Activated T-helper 1 cell treated with Interleukin-2 at 50 U/mL for 16 hours (primary cell): ENCODE data around the gene MBNL2.
"Not testable (repeated sequence)": the region's sequence is repeated elsewhere in the genome, so short reads cannot be mapped to it uniquely, and the experiment has no call there.

ENCODE experiments used
- DNase-seq: peaks from one replicate; pipeline ENCODE4 v3.0.0-alpha.2; 2020; ENCODE audit warnings: low read depth

MBNL2 gene

GRCh38 chr13:97347255-97347932, 125.3 kb downstream of the MBNL2 start:
- DNase-seq: no peak

GRCh38 chr13:97348569-97349100, 126.5 kb downstream of the MBNL2 start:
- no peak for DNase-seq

- not testable (repeated sequence) for DNase-seq
Measured at GRCh38 chr13:97352012-97352411, 129.9 kb downstream of the MBNL2 start.

- no peak for DNase-seq
Measured at GRCh38 chr13:97352815-97353214, 130.7 kb downstream of the MBNL2 start.

- no peak for DNase-seq
Measured at GRCh38 chr13:97353927-97354675, 132.0 kb downstream of the MBNL2 start.

GRCh38 chr13:97354808-97355207, 132.7 kb downstream of the MBNL2 start:
- no peak for DNase-seq

GRCh38 chr13:97356592-97356991, 134.5 kb downstream of the MBNL2 start:
- no peak for DNase-seq

GRCh38 chr13:97359181-97360057, 137.3 kb downstream of the MBNL2 start:
- DNase-seq: no peak

DNA sequence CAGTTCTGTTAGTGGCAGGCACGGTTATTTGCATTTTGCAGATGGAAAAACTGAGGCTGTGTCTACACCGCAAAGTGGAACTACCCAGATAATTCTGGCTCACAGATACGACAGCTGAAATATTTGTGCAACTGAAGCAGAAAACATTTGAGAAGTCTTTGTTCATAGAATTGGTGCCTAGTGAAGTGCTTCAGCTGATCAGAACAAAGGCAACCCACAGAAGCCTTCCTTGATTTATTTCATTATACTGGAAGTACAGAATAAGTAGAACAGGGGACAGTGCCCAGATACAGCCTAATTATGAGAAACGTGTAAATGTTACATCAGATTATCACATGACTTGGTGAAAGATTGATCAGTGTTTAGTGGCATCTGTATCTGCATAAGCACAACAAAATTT, 138.5 kb downstream of the MBNL2 start:
- no peak for DNase-seq

DNA sequence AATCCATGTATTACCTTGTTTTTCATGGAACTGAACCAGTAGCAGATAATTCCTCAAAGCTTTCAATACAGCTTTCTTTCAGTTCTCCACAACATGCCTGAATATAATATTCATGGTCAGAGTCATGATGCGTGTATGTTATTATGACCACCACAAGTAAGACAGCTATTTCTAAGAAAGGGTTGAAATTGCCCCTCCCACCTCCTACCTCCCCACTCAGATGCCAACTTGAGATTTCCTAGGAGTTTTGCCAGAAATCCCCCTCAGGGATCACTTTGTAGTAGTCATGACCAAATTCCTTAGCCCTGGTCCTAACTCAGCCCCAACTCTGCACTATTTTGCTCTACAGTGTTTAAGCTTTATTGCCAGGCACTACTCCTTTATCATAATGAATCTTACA, 141.9 kb downstream of the MBNL2 start:
- no peak for DNase-seq

- DNase-seq: no peak
Measured at GRCh38 chr13:97364827-97365226, 142.7 kb downstream of the MBNL2 start.

DNA sequence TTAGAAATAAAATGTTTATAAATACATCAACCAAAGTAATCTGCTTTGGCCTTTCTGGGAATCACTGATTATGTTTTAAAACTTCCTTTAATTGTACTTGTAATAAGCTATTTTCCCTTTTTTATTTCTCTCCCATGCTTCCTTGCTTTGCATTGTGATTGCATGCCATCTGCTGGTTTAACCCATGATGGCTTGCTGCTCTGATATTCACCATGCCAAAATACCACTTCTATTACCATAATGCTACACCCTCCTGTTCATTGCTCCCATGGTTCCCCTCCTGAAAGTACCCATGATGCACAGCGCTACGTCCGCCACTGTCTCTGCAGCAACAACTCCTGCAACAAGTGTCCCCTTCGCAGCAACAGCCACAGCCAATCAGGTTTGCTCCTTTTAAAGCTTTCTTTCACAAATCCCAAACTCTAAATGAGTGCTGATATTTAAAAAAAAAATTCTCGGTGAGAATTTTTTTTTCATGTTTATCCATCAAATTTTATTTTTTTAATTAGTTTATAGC, 144.1 kb downstream of the MBNL2 start:
- no peak for DNase-seq

- DNase-seq: no peak
Measured at GRCh38 chr13:97367016-97367822, 145.1 kb downstream of the MBNL2 start.

DNA sequence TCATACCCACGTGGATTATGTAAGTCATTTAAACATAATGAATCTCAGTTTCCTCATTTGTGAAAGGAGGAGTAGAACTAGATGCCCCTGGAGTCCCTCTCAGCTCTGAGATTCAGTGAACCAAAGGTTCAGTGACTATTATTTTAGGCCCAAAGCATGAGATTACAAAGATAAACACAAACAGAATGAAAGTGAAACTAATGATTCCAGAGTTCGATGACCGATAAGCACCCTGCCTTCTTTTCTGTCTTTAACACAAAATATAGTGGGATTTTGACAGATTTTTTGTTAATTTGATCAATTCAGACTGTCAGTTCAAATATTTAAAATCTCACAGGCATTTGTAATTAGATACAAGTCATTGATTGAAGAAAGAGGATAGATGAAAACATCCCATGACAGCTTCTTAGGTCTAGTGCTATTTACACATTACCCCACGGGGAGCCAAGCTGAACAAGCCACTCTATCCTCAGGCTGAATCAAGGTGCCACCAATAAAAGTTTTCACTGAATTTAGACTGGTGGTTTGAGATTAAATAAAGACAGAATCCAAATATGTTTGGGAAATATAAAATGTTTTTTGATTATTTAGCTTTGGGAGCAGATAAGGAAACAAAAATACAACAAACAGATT, 147.2 kb downstream of the MBNL2 start:
- DNase-seq: no peak

GRCh38 chr13:97371486-97372109, 149.5 kb downstream of the MBNL2 start:
- no peak for DNase-seq

- no peak for DNase-seq
Measured at GRCh38 chr13:97372936-97373335, 150.8 kb downstream of the MBNL2 start.

GRCh38 chr13:97373787-97374186, 151.7 kb downstream of the MBNL2 start:
- no peak for DNase-seq

GRCh38 chr13:97376981-97377380, 154.8 kb downstream of the MBNL2 start:
- DNase-seq: no peak

DNA sequence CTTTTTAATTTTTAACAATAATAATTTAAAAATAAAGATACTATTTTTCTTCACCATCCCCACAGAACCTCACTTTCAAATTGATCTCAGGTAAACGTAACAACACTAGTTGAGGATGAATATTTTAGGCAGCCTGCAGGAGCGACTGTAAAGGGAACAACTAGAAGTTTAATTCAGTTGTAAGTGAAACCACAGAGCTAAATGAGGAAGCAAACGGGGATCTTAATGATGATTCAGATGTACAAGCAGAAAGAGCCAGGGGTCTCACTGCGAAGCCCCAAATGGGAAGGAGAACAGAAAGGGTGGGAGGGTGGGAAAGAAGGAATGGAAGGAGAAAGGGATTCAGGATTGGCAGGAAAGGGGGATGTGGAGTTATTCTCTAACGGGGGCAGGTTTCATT, 157.3 kb downstream of the MBNL2 start:
- no peak for DNase-seq

GRCh38 chr13:97380696-97381095, 158.6 kb downstream of the MBNL2 start:
- DNase-seq: no peak
